ENCODE measurements around the gene LMX1B.

DNA sequence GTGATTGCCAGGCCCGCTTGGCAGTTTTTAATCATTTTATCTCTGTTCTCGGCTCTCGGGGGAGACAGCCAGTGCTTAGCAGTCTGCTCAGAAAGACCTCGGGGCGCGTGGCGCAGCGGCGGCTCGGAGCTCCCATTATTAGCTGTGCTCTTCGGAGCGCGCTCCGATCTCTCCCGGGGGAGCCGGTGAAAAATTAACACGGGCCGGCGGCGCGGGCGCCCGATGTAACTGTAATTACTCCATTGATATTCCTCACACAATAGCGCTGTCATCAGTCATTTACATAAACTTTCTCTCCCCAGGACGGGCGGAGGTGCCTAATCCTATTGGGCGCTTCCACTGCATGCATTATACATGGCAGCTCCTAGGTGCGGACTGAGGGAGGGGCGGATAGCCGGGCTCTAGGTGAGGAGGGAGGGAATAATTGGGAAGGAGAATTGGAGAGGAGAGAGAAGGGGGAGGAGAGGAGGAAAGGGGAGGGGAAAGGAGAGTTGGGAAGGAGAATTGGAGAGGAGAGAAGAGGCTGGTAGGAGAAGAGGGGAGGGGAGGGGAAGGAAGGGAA lies 24.9 kb downstream of the LMX1B start:
- TF ChIP-seq, protein P1, sequence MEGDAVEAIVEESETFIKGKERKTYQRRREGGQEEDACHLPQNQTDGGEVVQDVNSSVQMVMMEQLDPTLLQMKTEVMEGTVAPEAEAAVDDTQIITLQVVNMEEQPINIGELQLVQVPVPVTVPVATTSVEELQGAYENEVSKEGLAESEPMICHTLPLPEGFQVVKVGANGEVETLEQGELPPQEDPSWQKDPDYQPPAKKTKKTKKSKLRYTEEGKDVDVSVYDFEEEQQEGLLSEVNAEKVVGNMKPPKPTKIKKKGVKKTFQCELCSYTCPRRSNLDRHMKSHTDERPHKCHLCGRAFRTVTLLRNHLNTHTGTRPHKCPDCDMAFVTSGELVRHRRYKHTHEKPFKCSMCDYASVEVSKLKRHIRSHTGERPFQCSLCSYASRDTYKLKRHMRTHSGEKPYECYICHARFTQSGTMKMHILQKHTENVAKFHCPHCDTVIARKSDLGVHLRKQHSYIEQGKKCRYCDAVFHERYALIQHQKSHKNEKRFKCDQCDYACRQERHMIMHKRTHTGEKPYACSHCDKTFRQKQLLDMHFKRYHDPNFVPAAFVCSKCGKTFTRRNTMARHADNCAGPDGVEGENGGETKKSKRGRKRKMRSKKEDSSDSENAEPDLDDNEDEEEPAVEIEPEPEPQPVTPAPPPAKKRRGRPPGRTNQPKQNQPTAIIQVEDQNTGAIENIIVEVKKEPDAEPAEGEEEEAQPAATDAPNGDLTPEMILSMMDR (IDR thresholded peaks at IDR 0.05; ENCODE audit: extremely low read depth in 1 of 2, insufficient read depth in 1 of 2, low read depth in 1 of 2, low read length in 2 of 2) = no peak
- TF ChIP-seq EZH2 (IDR thresholded peaks at IDR 0.05; ENCODE audit: borderline replicate concordance, low read depth, low read length, severe bottlenecking) (peak; percentile 78), POLR2AphosphoS5 (IDR thresholded peaks at IDR 0.05; ENCODE audit: insufficient read depth, low read depth, low read length) (no peak)

All from endothelial cell of umbilical vein (primary cell).